NCI-H2081 (cell line): ENCODE data around the gene CCR6.
"Not testable (repeated sequence)": the region's sequence is repeated elsewhere in the genome, so short reads cannot be mapped to it uniquely, and the experiment has no call there.

Experiments
- DNase-seq, 2 experiments: peaks; one replicate each; lab custom pipeline; 2025; lab: John Stamatoyannopoulos, UW

CCR6 gene

GRCh38 chr6:167122827-167123657, at the start of gene CCR6:
Gene CCR6, plus strand, starts transcription at chr6:167123096. Its CDS starts 13,039 bp downstream, at chr6:167136135.
- DNase-seq, result no peak

- DNase-seq, result no peak
Measured at GRCh38 chr6:167073679-167074274, 49.1 kb upstream of the CCR6 start.

- no peak for DNase-seq
Measured at GRCh38 chr6:167077241-167077932, 45.5 kb upstream of the CCR6 start.

- no peak for DNase-seq
Measured at GRCh38 chr6:167078745-167079144, 44.2 kb upstream of the CCR6 start.

- no peak for DNase-seq
Measured at GRCh38 chr6:167079853-167080297, 43.0 kb upstream of the CCR6 start.

- no peak for DNase-seq
Measured at GRCh38 chr6:167087857-167088354, 35.0 kb upstream of the CCR6 start.

- not testable (repeated sequence) for DNase-seq
Measured at GRCh38 chr6:167088741-167089140, 34.2 kb upstream of the CCR6 start.

- no peak for DNase-seq
Measured at GRCh38 chr6:167089243-167090142, 33.4 kb upstream of the CCR6 start.

GRCh38 chr6:167090171-167090570, 32.7 kb upstream of the CCR6 start:
- DNase-seq, result no peak

GRCh38 chr6:167091026-167091804, 31.7 kb upstream of the CCR6 start:
- no peak for DNase-seq

- DNase-seq, result no peak
Measured at GRCh38 chr6:167091805-167092107, 31.1 kb upstream of the CCR6 start.

GRCh38 chr6:167092672-167093339, 30.1 kb upstream of the CCR6 start:
- no peak for DNase-seq

GRCh38 chr6:167093406-167093921, 29.4 kb upstream of the CCR6 start:
- no peak for DNase-seq

GRCh38 chr6:167093922-167094432, 28.9 kb upstream of the CCR6 start:
- no peak for DNase-seq

- no peak for DNase-seq
Measured at GRCh38 chr6:167094436-167094819, 28.5 kb upstream of the CCR6 start.

- no peak for DNase-seq
Measured at GRCh38 chr6:167094820-167095637, 27.9 kb upstream of the CCR6 start.

- no peak for DNase-seq
Measured at GRCh38 chr6:167095888-167096287, 27.0 kb upstream of the CCR6 start.

- no peak for DNase-seq
Measured at GRCh38 chr6:167096991-167097390, 25.9 kb upstream of the CCR6 start.

GRCh38 chr6:167097770-167098169, 25.1 kb upstream of the CCR6 start:
- DNase-seq, result no peak
